Central memory CD8-positive, alpha-beta T cell (primary cell): ENCODE data around the gene ZSCAN4.

Experiments
- ATAC-seq: fragments of 150-1000 bp; cut with Tn5 transposase; replicated peaks from 2 replicates; pipeline ENCODE4 v1.10.0; 2022; ENCODE audit warnings: mild to moderate bottlenecking, moderate FRiP score, moderate number of reproducible peaks; ENCODE audit not compliant: poor library complexity, severe bottlenecking; ENCODE audit errors: extremely low read depth
- DNase-seq, 2 donors: peaks; one replicate each; pipeline ENCODE4 v3.0.0; 2021; ENCODE audit warnings: low spot score in 2 of 2
- H3K27ac Mint-ChIP-seq: one replicate; pipeline ENCODE4 v1.8.0; 2022; ENCODE audit warnings: low read depth, mild to moderate bottlenecking, moderate library complexity, mixed read lengths
- H3K27me3 Mint-ChIP-seq: one replicate; pipeline ENCODE4 v1.8.0; 2022; ENCODE audit warnings: mixed read lengths
- H3K36me3 Mint-ChIP-seq: one replicate; pipeline ENCODE4 v1.8.0; 2022; ENCODE audit warnings: mild to moderate bottlenecking, moderate library complexity, mixed read lengths; ENCODE audit not compliant: insufficient read depth
- H3K4me1 Mint-ChIP-seq: one replicate; pipeline ENCODE4 v1.8.0; 2022; ENCODE audit warnings: mixed read lengths
- H3K4me3 Mint-ChIP-seq: one replicate; pipeline ENCODE4 v1.8.0; 2022; ENCODE audit warnings: mild to moderate bottlenecking, moderate library complexity, mixed read lengths
- H3K9me3 Mint-ChIP-seq: one replicate; pipeline ENCODE4 v1.8.0; 2022; ENCODE audit warnings: mixed read lengths

The ZSCAN4 gene

GRCh38 chr19:57655443-57655842, 13.3 kb upstream of the ZSCAN4 start:
- DNase-seq = no peak
- Mint-ChIP-seq H3K27me3 (peaks cover 68% of the 10 kb centered on the region), H3K36me3 (peaks cover 4% of the 10 kb centered on the region), H3K9me3 (peaks cover 44% of the 10 kb centered on the region), H3K4me3 (no peak overlapping the region), H3K27ac (no peak overlapping the region), H3K4me1 (peaks cover 9% of the 10 kb centered on the region)
- no peak for ATAC-seq

- peaks cover 44% of the 10 kb centered on the region for H3K9me3 Mint-ChIP-seq
- DNase-seq (no peak), ATAC-seq (no peak)
- peaks cover 75% of the 10 kb centered on the region for H3K27me3 Mint-ChIP-seq
- no peak overlapping the region for H3K4me3 Mint-ChIP-seq
- peaks cover 7% of the 10 kb centered on the region for H3K4me1 Mint-ChIP-seq
- H3K36me3 Mint-ChIP-seq = peaks cover 3% of the 10 kb centered on the region
- peak overlapping the region; percentile 5 for H3K27ac Mint-ChIP-seq
These were observed 12.4 kb upstream of the ZSCAN4 start for GRCh38 chr19:57656346-57656745.

GRCh38 chr19:57664269-57665127, 4.2 kb upstream of the ZSCAN4 start:
- H3K27me3 Mint-ChIP-seq = peaks cover 75% of the 10 kb centered on the region
- H3K9me3 Mint-ChIP-seq = no peaks in the 10 kb centered on the region
- peaks cover 2% of the 10 kb centered on the region for H3K36me3 Mint-ChIP-seq
- ATAC-seq = no peak
- H3K4me3 Mint-ChIP-seq = peak overlapping the region; percentile 77
- DNase-seq = no peak
- no peak overlapping the region for H3K27ac Mint-ChIP-seq
- H3K4me1 Mint-ChIP-seq = peaks cover 6% of the 10 kb centered on the region

- no peak for ATAC-seq
- H3K4me3 Mint-ChIP-seq = no peak overlapping the region
- DNase-seq = no peak
- peaks cover 2% of the 10 kb centered on the region for H3K36me3 Mint-ChIP-seq
- no peak overlapping the region for H3K27ac Mint-ChIP-seq
- H3K4me1 Mint-ChIP-seq = peaks cover 6% of the 10 kb centered on the region
- peaks cover 67% of the 10 kb centered on the region for H3K27me3 Mint-ChIP-seq
- no peaks in the 10 kb centered on the region for H3K9me3 Mint-ChIP-seq
These were observed 3.4 kb upstream of the ZSCAN4 start for GRCh38 chr19:57665261-57665806.

- peaks cover 2% of the 10 kb centered on the region for H3K36me3 Mint-ChIP-seq
- no peak overlapping the region for H3K4me3 Mint-ChIP-seq
- no peak for ATAC-seq
- no peak for DNase-seq
- no peak overlapping the region for H3K27ac Mint-ChIP-seq
- H3K9me3 Mint-ChIP-seq = no peaks in the 10 kb centered on the region
- H3K4me1 Mint-ChIP-seq = peaks cover 6% of the 10 kb centered on the region
- peaks cover 66% of the 10 kb centered on the region for H3K27me3 Mint-ChIP-seq
These were observed 1.5 kb upstream of the ZSCAN4 start for GRCh38 chr19:57667228-57667627.

- no peak for DNase-seq
These were observed 2.6 kb downstream of the ZSCAN4 start for GRCh38 chr19:57671124-57671895.

GRCh38 chr19:57672466-57672865, 3.7 kb downstream of the ZSCAN4 start:
- H3K4me1 Mint-ChIP-seq = no peaks in the 10 kb centered on the region
- peaks cover 43% of the 10 kb centered on the region for H3K27me3 Mint-ChIP-seq
- no peak for ATAC-seq
- DNase-seq = no peak
- H3K27ac Mint-ChIP-seq = no peak overlapping the region
- no peaks in the 10 kb centered on the region for H3K9me3 Mint-ChIP-seq
- H3K4me3 Mint-ChIP-seq = no peak overlapping the region
- H3K36me3 Mint-ChIP-seq = no peaks in the 10 kb centered on the region

More at GRCh38 chr19:57671124-57671895, 2.6 kb downstream of the ZSCAN4 start:
- no peaks in the 10 kb centered on the region for H3K4me1 Mint-ChIP-seq
- no peak overlapping the region for H3K4me3 Mint-ChIP-seq
- ATAC-seq = no peak
- no peaks in the 10 kb centered on the region for H3K9me3 Mint-ChIP-seq
- peaks cover 42% of the 10 kb centered on the region for H3K27me3 Mint-ChIP-seq
- no peaks in the 10 kb centered on the region for H3K36me3 Mint-ChIP-seq
- no peak overlapping the region for H3K27ac Mint-ChIP-seq

GRCh38 chr19:57675881-57676280, 7.1 kb downstream of the ZSCAN4 start:
- no peaks in the 10 kb centered on the region for H3K4me1 Mint-ChIP-seq
- peaks cover 2% of the 10 kb centered on the region for H3K36me3 Mint-ChIP-seq
- H3K27ac Mint-ChIP-seq = no peak overlapping the region
- no peak for ATAC-seq
- H3K4me3 Mint-ChIP-seq = no peak overlapping the region
- peaks cover 24% of the 10 kb centered on the region for H3K27me3 Mint-ChIP-seq
- no peaks in the 10 kb centered on the region for H3K9me3 Mint-ChIP-seq
- DNase-seq = no peak

- no peak for DNase-seq
- ATAC-seq = no peak
- Mint-ChIP-seq H3K27me3 (peaks cover under 1% of the 10 kb centered on the region), H3K36me3 (peaks cover 33% of the 10 kb centered on the region), H3K4me1 (peaks cover 37% of the 10 kb centered on the region), H3K27ac (peak overlapping the region; percentile 95), H3K9me3 (peaks cover 43% of the 10 kb centered on the region), H3K4me3 (peak overlapping the region; percentile 94)
These were observed 13.6 kb downstream of the ZSCAN4 start for GRCh38 chr19:57682226-57682766.

GRCh38 chr19:57686727-57687126, 18.0 kb downstream of the ZSCAN4 start:
- ATAC-seq (no peak), DNase-seq (no peak)
- Mint-ChIP-seq H3K4me3 (no peak overlapping the region), H3K27ac (no peak overlapping the region), H3K36me3 (peaks cover 30% of the 10 kb centered on the region), H3K27me3 (no peaks in the 10 kb centered on the region), H3K4me1 (peaks cover 34% of the 10 kb centered on the region), H3K9me3 (peaks cover 47% of the 10 kb centered on the region)

- no peak for ATAC-seq
- peaks cover 22% of the 10 kb centered on the region for H3K36me3 Mint-ChIP-seq
- H3K4me1 Mint-ChIP-seq = peaks cover 26% of the 10 kb centered on the region
- H3K9me3 Mint-ChIP-seq = peaks cover 43% of the 10 kb centered on the region
- no peak for DNase-seq
- H3K4me3 Mint-ChIP-seq = no peak overlapping the region
- no peaks in the 10 kb centered on the region for H3K27me3 Mint-ChIP-seq
- H3K27ac Mint-ChIP-seq = no peak overlapping the region
These were observed 18.8 kb downstream of the ZSCAN4 start for GRCh38 chr19:57687363-57688010.
